Caco-2 (cell line): ENCODE measurements around the gene HEPH. TPM values are rescaled to one million over a fixed set of nuclear protein-coding genes. Genes with fewer than 3 reads are reported as not detected.

Experiments used
- BruUV-seq: library from RNA; stranded (reverse); fragments of 400-500 nt; replicated peaks from 2 replicates; lab custom pipeline; 2021; lab: Mats Ljungman, UMichigan
- CTCF ChIA-PET: fragments of 300-600 bp; sonication (Branson Sonifier 250); formaldehyde crosslinking; loops from one replicate; lab custom pipeline; 2022; ENCODE audit warnings: antibody characterized with exemption; lab: Charles Lee
- POLR2A ChIA-PET: fragments of 300-600 bp; sonication (Branson Sonifier 250); formaldehyde crosslinking; loops from one replicate; lab custom pipeline; 2022; ENCODE audit warnings: antibody characterized with exemption; lab: Charles Lee
- DNase-seq, 2 experiments: peaks; one replicate each; pipeline versions ENCODE4 v3.0.0 to v3.0.0-alpha.2; 2020 to 2022
- H3K27me3 ChIP-seq: replicated peaks from 2 replicates; pipeline ENCODE4 v1.6.0; 2011; ENCODE audit warnings: low read length; ENCODE audit not compliant: control insufficient read depth, insufficient read depth
- H3K36me3 ChIP-seq: 2 replicates; pipeline ENCODE4 v1.5.1; 2011; ENCODE audit warnings: low read length; ENCODE audit not compliant: control insufficient read depth, insufficient read depth
- H3K4me1 ChIP-seq: fragments of 250-450 bp; sonication (Bioruptor Pico); 2 replicates; pipeline ENCODE4 v1.5.1; 2020; ENCODE audit warnings: mild to moderate bottlenecking
- H3K4me3 ChIP-seq: 2 replicates; pipeline ENCODE4 v1.5.1; 2011; ENCODE audit warnings: low read depth, mild to moderate bottlenecking, control low read depth, low read length
- H3K9me3 ChIP-seq: fragments of 250-450 bp; sonication (Bioruptor Pico); 2 replicates; pipeline ENCODE4 v1.5.1; 2020; ENCODE audit warnings: mild to moderate bottlenecking, moderate library complexity
- H3K27ac Mint-ChIP-seq: one replicate; pipeline ENCODE4 v1.8.0; 2022; ENCODE audit warnings: mixed read lengths; ENCODE audit not compliant: unreplicated experiment
- H3K27me3 Mint-ChIP-seq: one replicate; pipeline ENCODE4 v1.8.0; 2022; ENCODE audit warnings: mixed read lengths; ENCODE audit not compliant: insufficient read depth, unreplicated experiment
- H3K36me3 Mint-ChIP-seq: one replicate; pipeline ENCODE4 v1.8.0; 2022; ENCODE audit warnings: mild to moderate bottlenecking, mixed read lengths; ENCODE audit not compliant: insufficient read depth, unreplicated experiment
- H3K4me1 Mint-ChIP-seq: one replicate; pipeline ENCODE4 v1.8.0; 2022; ENCODE audit warnings: low read depth, mixed read lengths; ENCODE audit not compliant: unreplicated experiment
- H3K4me3 Mint-ChIP-seq: one replicate; pipeline ENCODE4 v1.8.0; 2022; ENCODE audit warnings: mild to moderate bottlenecking, moderate library complexity, mixed read lengths; ENCODE audit not compliant: unreplicated experiment
- H3K9me3 Mint-ChIP-seq: one replicate; pipeline ENCODE4 v1.8.0; 2022; ENCODE audit warnings: mixed read lengths; ENCODE audit not compliant: unreplicated experiment
- intact Hi-C: fragments of 100-400 bp; cut with micrococcal nuclease; formaldehyde crosslinking; loops from one replicate; pipeline ENCODE4 v1.10.0; 2022; ENCODE audit not compliant: unreplicated experiment
- total RNA-seq: library from RNA; stranded (reverse); gene quantifications from 2 replicates; pipeline ENCODE4 v1.2.3, GENCODE V29; 2022
- TF ChIP-seq, protein P1 (sequence below), 2 experiments: fragments of 200-600 bp in 1 of 2; IDR thresholded peaks; 1 replicate in 1 of 2; 2 replicates in 1 of 2; pipeline versions ENCODE4 v1.5.1 to v1.8.0; 2011 to 2022; ENCODE audit warnings: antibody characterized with exemption in 1 of 2, control low read depth in 1 of 2, inconsistent platforms in 1 of 2, low read depth in 1 of 2, low read length in 1 of 2, mild to moderate bottlenecking in 1 of 2, moderate library complexity in 1 of 2; ENCODE audit not compliant: insufficient read depth in 1 of 2, severe bottlenecking in 1 of 2, unreplicated experiment in 1 of 2

HEPH gene
- total RNA-seq, 1 experiment from 2014 or later = 27.9 TPM

GRCh38 chrX:66164931-66165330 lies 884 bp downstream of the HEPH start:
- Mint-ChIP-seq H3K4me3 (peak overlapping the region; percentile 55), H3K36me3 (peaks cover 7% of the 10 kb centered on the region), H3K9me3 (no peaks in the 10 kb centered on the region), H3K4me1 (peaks cover 6% of the 10 kb centered on the region), H3K27ac (no peak overlapping the region), H3K27me3 (no peaks in the 10 kb centered on the region)
- intact Hi-C loops = loop anchor here (2.0 kb wide), 1 partner anchor 38 kb away; no protein-coding TSS in a partner anchor
- H3K4me1 ChIP-seq = 0 out of 2 replicates have a peak, but pooled peaks cover 8% of the 10 kb centered on the region
- no TSS peak for BruUV-seq
- no peaks in the 10 kb centered on the region for H3K36me3 ChIP-seq
- no peaks in the 10 kb centered on the region for H3K9me3 ChIP-seq
- TF ChIP-seq, protein P1, sequence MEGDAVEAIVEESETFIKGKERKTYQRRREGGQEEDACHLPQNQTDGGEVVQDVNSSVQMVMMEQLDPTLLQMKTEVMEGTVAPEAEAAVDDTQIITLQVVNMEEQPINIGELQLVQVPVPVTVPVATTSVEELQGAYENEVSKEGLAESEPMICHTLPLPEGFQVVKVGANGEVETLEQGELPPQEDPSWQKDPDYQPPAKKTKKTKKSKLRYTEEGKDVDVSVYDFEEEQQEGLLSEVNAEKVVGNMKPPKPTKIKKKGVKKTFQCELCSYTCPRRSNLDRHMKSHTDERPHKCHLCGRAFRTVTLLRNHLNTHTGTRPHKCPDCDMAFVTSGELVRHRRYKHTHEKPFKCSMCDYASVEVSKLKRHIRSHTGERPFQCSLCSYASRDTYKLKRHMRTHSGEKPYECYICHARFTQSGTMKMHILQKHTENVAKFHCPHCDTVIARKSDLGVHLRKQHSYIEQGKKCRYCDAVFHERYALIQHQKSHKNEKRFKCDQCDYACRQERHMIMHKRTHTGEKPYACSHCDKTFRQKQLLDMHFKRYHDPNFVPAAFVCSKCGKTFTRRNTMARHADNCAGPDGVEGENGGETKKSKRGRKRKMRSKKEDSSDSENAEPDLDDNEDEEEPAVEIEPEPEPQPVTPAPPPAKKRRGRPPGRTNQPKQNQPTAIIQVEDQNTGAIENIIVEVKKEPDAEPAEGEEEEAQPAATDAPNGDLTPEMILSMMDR (IDR thresholded peaks at IDR 0.05; ENCODE audit: insufficient read depth in 1 of 2, low read depth in 1 of 2, low read length in 1 of 2, severe bottlenecking in 1 of 2, unreplicated experiment in 1 of 2) = no peak
- H3K4me3 ChIP-seq = no peak overlapping the region; the same call in 1 of the 2 replicates
- ChIA-PET POLR2A (no interaction called here), CTCF (no interaction called here)
- DNase-seq = no peak
- H3K27me3 ChIP-seq = no peaks in the 10 kb centered on the region

GRCh38 chrX:66166671-66167070 lies 2.6 kb downstream of the HEPH start:
- H3K36me3 Mint-ChIP-seq = peaks cover 7% of the 10 kb centered on the region
- TF ChIP-seq, protein P1 (IDR thresholded peaks at IDR 0.05; ENCODE audit: insufficient read depth in 1 of 2, low read depth in 1 of 2, low read length in 1 of 2, severe bottlenecking in 1 of 2, unreplicated experiment in 1 of 2) = no peak
- Histone ChIP-seq H3K4me3 (no peak overlapping the region), H3K4me1 (0 out of 2 replicates have a peak, but pooled peaks cover 3% of the 10 kb centered on the region), H3K9me3 (no peaks in the 10 kb centered on the region), H3K27me3 (no peaks in the 10 kb centered on the region), H3K36me3 (no peaks in the 10 kb centered on the region)
- peaks cover 6% of the 10 kb centered on the region for H3K4me1 Mint-ChIP-seq
- ChIA-PET POLR2A (no interaction called here), CTCF (no interaction called here)
- no peak for DNase-seq
- no peak overlapping the region for H3K4me3 Mint-ChIP-seq
- intact Hi-C loops = no loop called here
- no TSS peak for BruUV-seq
- no peak overlapping the region for H3K27ac Mint-ChIP-seq
- H3K9me3 Mint-ChIP-seq = no peaks in the 10 kb centered on the region
- H3K27me3 Mint-ChIP-seq = no peaks in the 10 kb centered on the region

DNA sequence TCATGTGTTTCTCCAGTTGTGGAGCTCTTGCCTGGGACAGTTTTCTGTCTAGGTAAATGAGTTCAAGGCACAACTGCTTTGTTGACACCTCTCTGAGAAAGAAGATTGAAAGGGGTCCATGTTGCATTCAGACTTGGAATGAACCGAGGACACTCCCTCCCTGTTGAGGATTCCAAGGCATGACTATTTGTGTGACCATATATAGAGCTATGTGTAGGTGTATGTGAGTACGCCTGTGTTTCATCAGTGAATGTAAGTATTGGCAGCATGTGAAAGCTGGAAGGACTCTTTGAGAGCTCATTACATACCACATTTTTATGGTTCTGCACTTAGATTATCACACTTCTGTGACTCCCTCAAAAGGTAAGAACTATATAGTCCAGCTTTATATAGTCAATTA lies 3.4 kb downstream of the HEPH start:
- TF ChIP-seq, protein P1 (IDR thresholded peaks at IDR 0.05; ENCODE audit: insufficient read depth in 1 of 2, low read depth in 1 of 2, low read length in 1 of 2, severe bottlenecking in 1 of 2, unreplicated experiment in 1 of 2) = no peak
- Mint-ChIP-seq H3K4me3 (no peak overlapping the region), H3K27ac (no peak overlapping the region), H3K4me1 (peaks cover 6% of the 10 kb centered on the region), H3K36me3 (peaks cover 7% of the 10 kb centered on the region), H3K27me3 (no peaks in the 10 kb centered on the region), H3K9me3 (no peaks in the 10 kb centered on the region)
- intact Hi-C loops = no loop called here
- POLR2A ChIA-PET = no interaction called here
- no TSS peak for BruUV-seq
- H3K36me3 ChIP-seq = no peaks in the 10 kb centered on the region
- no peaks in the 10 kb centered on the region for H3K9me3 ChIP-seq
- H3K27me3 ChIP-seq = no peaks in the 10 kb centered on the region
- no peak overlapping the region for H3K4me3 ChIP-seq
- H3K4me1 ChIP-seq = 0 out of 2 replicates have a peak, but pooled peaks cover under 1% of the 10 kb centered on the region
- no peak for DNase-seq
- CTCF ChIA-PET = no interaction called here
